Caco-2 (cell line): ENCODE results near the gene BTNL2. TPM values are rescaled to one million over a fixed set of nuclear protein-coding genes. Genes with fewer than 3 reads are reported as not detected.

Source experiments
- BruUV-seq: library from RNA; stranded (reverse); fragments of 400-500 nt; replicated peaks from 2 replicates; lab custom pipeline; 2021; lab: Mats Ljungman, UMichigan
- CTCF ChIA-PET: fragments of 300-600 bp; sonication (Branson Sonifier 250); formaldehyde crosslinking; loops from one replicate; lab custom pipeline; 2022; ENCODE audit warnings: antibody characterized with exemption; lab: Charles Lee
- POLR2A ChIA-PET: fragments of 300-600 bp; sonication (Branson Sonifier 250); formaldehyde crosslinking; loops from one replicate; lab custom pipeline; 2022; ENCODE audit warnings: antibody characterized with exemption; lab: Charles Lee
- DNase-seq, 2 experiments: peaks; one replicate each; pipeline versions ENCODE4 v3.0.0 to v3.0.0-alpha.2; 2020 to 2022
- H3K27me3 ChIP-seq: replicated peaks from 2 replicates; pipeline ENCODE4 v1.6.0; 2011; ENCODE audit warnings: low read length; ENCODE audit not compliant: control insufficient read depth, insufficient read depth
- H3K36me3 ChIP-seq: 2 replicates; pipeline ENCODE4 v1.5.1; 2011; ENCODE audit warnings: low read length; ENCODE audit not compliant: control insufficient read depth, insufficient read depth
- H3K4me1 ChIP-seq: fragments of 250-450 bp; sonication (Bioruptor Pico); 2 replicates; pipeline ENCODE4 v1.5.1; 2020; ENCODE audit warnings: mild to moderate bottlenecking
- H3K4me3 ChIP-seq: 2 replicates; pipeline ENCODE4 v1.5.1; 2011; ENCODE audit warnings: low read depth, mild to moderate bottlenecking, control low read depth, low read length
- H3K9me3 ChIP-seq: fragments of 250-450 bp; sonication (Bioruptor Pico); 2 replicates; pipeline ENCODE4 v1.5.1; 2020; ENCODE audit warnings: mild to moderate bottlenecking, moderate library complexity
- H3K27ac Mint-ChIP-seq: one replicate; pipeline ENCODE4 v1.8.0; 2022; ENCODE audit warnings: mixed read lengths; ENCODE audit not compliant: unreplicated experiment
- H3K27me3 Mint-ChIP-seq: one replicate; pipeline ENCODE4 v1.8.0; 2022; ENCODE audit warnings: mixed read lengths; ENCODE audit not compliant: insufficient read depth, unreplicated experiment
- H3K36me3 Mint-ChIP-seq: one replicate; pipeline ENCODE4 v1.8.0; 2022; ENCODE audit warnings: mild to moderate bottlenecking, mixed read lengths; ENCODE audit not compliant: insufficient read depth, unreplicated experiment
- H3K4me1 Mint-ChIP-seq: one replicate; pipeline ENCODE4 v1.8.0; 2022; ENCODE audit warnings: low read depth, mixed read lengths; ENCODE audit not compliant: unreplicated experiment
- H3K4me3 Mint-ChIP-seq: one replicate; pipeline ENCODE4 v1.8.0; 2022; ENCODE audit warnings: mild to moderate bottlenecking, moderate library complexity, mixed read lengths; ENCODE audit not compliant: unreplicated experiment
- H3K9me3 Mint-ChIP-seq: one replicate; pipeline ENCODE4 v1.8.0; 2022; ENCODE audit warnings: mixed read lengths; ENCODE audit not compliant: unreplicated experiment
- CTCF ChIP-seq, 2 experiments: fragments of 200-600 bp in 1 of 2; IDR thresholded peaks; 1 replicate in 1 of 2; 2 replicates in 1 of 2; pipeline versions ENCODE4 v1.5.1 to v1.8.0; 2011 to 2022; ENCODE audit warnings: antibody characterized with exemption in 1 of 2, control low read depth in 1 of 2, inconsistent platforms in 1 of 2, low read depth in 1 of 2, low read length in 1 of 2, mild to moderate bottlenecking in 1 of 2, moderate library complexity in 1 of 2; ENCODE audit not compliant: insufficient read depth in 1 of 2, severe bottlenecking in 1 of 2, unreplicated experiment in 1 of 2
- intact Hi-C: fragments of 100-400 bp; cut with micrococcal nuclease; formaldehyde crosslinking; loops from one replicate; pipeline ENCODE4 v1.10.0; 2022; ENCODE audit not compliant: unreplicated experiment
- total RNA-seq: library from RNA; stranded (reverse); gene quantifications from 2 replicates; pipeline ENCODE4 v1.2.3, GENCODE V29; 2022

BTNL2 gene
- total RNA-seq, 1 experiment from 2014 or later, result not detected

- intact Hi-C loops, result loop anchor here (1.0 to 5.0 kb wide), 2 partner anchors 270 to 354 kb away; no protein-coding TSS in a partner anchor
- peak; percentile 11 to 50 for TF ChIP-seq CTCF (IDR thresholded peaks at IDR 0.05; ENCODE audit: insufficient read depth in 1 of 2, low read depth in 1 of 2, low read length in 1 of 2, severe bottlenecking in 1 of 2, unreplicated experiment in 1 of 2)
- H3K9me3 Mint-ChIP-seq, result no peaks in the 10 kb centered on the region
- H3K4me3 Mint-ChIP-seq, result no peak overlapping the region
- POLR2A ChIA-PET, result no interaction called here
- H3K27ac Mint-ChIP-seq, result no peak overlapping the region
- H3K4me1 Mint-ChIP-seq, result no peaks in the 10 kb centered on the region
- Histone ChIP-seq H3K36me3 (no peaks in the 10 kb centered on the region), H3K9me3 (no peaks in the 10 kb centered on the region; the same call in 1 of the 2 replicates), H3K27me3 (no peaks in the 10 kb centered on the region), H3K4me1 (no peaks in the 10 kb centered on the region), H3K4me3 (no peak overlapping the region)
- no peak for DNase-seq
- peaks cover 15% of the 10 kb centered on the region for H3K27me3 Mint-ChIP-seq
- H3K36me3 Mint-ChIP-seq, result no peaks in the 10 kb centered on the region
- CTCF ChIA-PET, result interaction anchor here (0.7 kb wide), 1 partner anchor 260 kb away, joined by 3 read pairs; no protein-coding TSS in a partner anchor
- BruUV-seq, result no TSS peak
Measured at GRCh38 chr6:32432050-32432450, 25.1 kb upstream of the BTNL2 start.

DNA sequence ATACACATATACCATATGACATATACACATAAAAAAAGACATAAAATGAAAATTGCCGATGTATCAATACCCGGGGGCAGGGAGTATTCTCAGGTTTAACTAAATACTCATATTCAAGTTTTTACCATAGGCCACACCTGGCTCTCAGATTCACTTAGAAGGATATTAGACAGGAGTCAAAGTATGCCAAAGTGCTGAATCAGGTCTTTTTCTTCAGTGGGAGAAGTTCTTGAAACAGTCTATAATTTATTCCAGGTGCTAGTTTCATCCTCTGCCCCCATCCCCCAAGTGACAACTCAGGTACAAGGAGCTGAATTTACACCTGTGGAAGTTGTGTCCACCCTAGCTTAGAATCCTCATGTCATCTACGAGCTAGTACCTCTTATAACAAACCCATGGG lies 24.2 kb upstream of the BTNL2 start:
- Mint-ChIP-seq H3K27me3 (peaks cover 15% of the 10 kb centered on the region), H3K27ac (no peak overlapping the region), H3K9me3 (no peaks in the 10 kb centered on the region), H3K4me3 (no peak overlapping the region), H3K4me1 (no peaks in the 10 kb centered on the region), H3K36me3 (no peaks in the 10 kb centered on the region)
- Histone ChIP-seq H3K27me3 (no peaks in the 10 kb centered on the region), H3K4me1 (peaks cover 4% of the 10 kb centered on the region), H3K9me3 (peaks cover 5% of the 10 kb centered on the region), H3K36me3 (no peaks in the 10 kb centered on the region), H3K4me3 (no peak overlapping the region)
- no peak for DNase-seq
- ChIA-PET POLR2A (no interaction called here), CTCF (no interaction called here)
- intact Hi-C loops, result loop anchor here (5.0 kb wide), 1 partner anchor 271 kb away; no protein-coding TSS in a partner anchor
- no peak for TF ChIP-seq CTCF (IDR thresholded peaks at IDR 0.05; ENCODE audit: insufficient read depth in 1 of 2, low read depth in 1 of 2, low read length in 1 of 2, severe bottlenecking in 1 of 2, unreplicated experiment in 1 of 2)
- no TSS peak for BruUV-seq

DNA sequence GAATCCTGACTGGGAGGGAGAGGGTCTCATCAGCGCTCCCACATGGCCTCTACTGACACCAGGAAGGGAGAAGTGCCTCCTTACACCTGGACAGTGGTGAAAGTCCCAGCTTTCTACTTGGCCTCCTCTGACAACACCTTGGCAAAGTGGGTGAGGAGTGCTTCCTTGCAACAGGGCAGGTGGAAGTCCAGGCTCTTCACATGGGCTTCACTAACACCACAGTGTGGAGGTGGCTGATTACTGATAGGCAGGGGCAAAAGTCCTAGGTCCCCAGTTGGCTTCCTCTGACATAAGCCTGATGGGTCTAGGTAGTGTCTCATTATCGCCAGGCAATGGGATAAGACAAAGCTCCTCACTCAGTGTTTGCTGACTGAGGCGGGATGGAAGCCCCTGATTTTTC lies 23.2 kb upstream of the BTNL2 start:
- Mint-ChIP-seq H3K9me3 (no peaks in the 10 kb centered on the region), H3K27me3 (peaks cover 10% of the 10 kb centered on the region), H3K36me3 (no peaks in the 10 kb centered on the region), H3K4me1 (no peaks in the 10 kb centered on the region), H3K4me3 (no peak overlapping the region), H3K27ac (no peak overlapping the region)
- Histone ChIP-seq H3K9me3 (peaks cover 10% of the 10 kb centered on the region), H3K4me1 (peaks cover 4% of the 10 kb centered on the region), H3K4me3 (no peak overlapping the region), H3K36me3 (no peaks in the 10 kb centered on the region), H3K27me3 (no peaks in the 10 kb centered on the region)
- no TSS peak for BruUV-seq
- TF ChIP-seq CTCF (IDR thresholded peaks at IDR 0.05; ENCODE audit: insufficient read depth in 1 of 2, low read depth in 1 of 2, low read length in 1 of 2, severe bottlenecking in 1 of 2, unreplicated experiment in 1 of 2), result no peak
- intact Hi-C loops, result loop anchor here (5.0 kb wide), 1 partner anchor 272 kb away; no protein-coding TSS in a partner anchor
- ChIA-PET POLR2A (no interaction called here), CTCF (no interaction called here)
- no peak for DNase-seq
